ENCODE results near the gene MED13L.

MED13L gene

DNA sequence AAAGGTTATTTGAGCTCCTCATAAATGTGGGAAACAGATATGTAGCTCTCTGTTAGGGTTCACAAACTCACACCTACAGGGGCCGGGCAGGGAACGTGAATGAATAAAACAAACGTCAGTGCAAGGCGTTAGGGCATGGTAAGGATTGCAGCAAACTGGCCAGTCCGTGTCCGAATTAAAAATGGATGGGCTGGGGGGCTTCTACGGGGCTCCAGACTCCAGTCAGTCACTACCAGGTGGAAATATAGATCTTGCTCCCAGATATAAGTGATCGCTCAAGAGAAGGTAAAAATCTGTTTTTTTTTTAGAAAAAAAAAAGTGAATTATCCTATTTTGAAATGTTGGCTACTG is 333.1 kb downstream of the MED13L start:
- no peak for TF ChIP-seq CTCF (IDR thresholded peaks at IDR 0.05)

- TF ChIP-seq CTCF (IDR thresholded peaks at IDR 0.05): no peak
Observed at GRCh38 chr12:115943630-115944391, 333.7 kb downstream of the MED13L start.

DNA sequence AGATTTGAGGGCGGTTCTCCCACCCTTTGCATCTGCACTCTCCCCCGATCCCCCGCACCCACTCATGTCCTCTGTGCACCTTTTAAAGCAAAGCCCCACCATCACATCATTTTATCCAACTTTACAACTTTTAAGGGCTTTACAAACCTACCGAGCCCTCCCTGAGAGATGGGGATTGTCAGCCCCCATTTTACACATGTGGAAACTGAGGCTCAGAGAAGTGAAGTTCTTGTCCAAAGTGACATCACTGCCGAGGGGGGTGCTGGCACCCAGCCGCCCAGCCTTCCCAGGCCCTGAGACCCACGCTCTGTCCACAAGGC is 334.2 kb downstream of the MED13L start:
- TF ChIP-seq CTCF (IDR thresholded peaks at IDR 0.05): no peak

DNA sequence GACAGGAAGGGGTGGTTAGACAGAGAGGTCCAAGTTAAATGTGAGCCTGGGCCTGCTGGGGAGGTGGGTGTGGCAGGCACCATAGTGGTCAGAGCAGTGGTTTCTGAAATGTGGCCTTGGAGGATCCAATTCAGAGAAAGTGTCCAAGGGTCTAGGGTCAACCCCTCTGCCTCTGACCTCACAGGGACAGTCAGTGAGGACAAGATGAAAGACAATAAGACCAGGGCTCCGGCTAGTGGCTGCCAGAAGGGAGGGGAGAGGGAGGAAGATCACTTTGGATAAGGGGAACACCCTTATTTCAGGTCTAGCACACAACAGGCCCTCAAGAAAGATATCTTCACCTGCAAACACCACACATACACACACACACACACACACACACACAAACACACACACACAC is 335.1 kb downstream of the MED13L start:
- no peak for TF ChIP-seq CTCF (IDR thresholded peaks at IDR 0.05)

DNA sequence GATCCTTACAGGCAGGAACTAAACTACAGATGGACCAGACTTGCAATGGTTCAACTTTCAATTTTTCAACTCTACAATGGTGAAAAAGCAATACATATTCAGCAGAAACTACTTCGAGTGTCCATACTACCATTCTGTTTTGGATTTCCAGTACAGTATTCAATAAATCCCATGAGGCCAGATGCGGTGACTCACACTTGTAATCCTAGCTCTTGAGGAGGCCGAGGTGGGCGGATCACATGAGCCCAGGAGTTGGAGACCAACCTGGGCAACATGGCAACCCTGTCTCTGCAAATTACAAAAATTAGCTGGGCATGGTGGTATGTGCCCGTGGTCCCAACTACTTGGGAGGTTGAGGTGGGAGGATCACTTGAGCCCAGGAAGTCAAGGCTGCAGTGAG is 336.1 kb downstream of the MED13L start:
- no peak for TF ChIP-seq CTCF (IDR thresholded peaks at IDR 0.05)

DNA sequence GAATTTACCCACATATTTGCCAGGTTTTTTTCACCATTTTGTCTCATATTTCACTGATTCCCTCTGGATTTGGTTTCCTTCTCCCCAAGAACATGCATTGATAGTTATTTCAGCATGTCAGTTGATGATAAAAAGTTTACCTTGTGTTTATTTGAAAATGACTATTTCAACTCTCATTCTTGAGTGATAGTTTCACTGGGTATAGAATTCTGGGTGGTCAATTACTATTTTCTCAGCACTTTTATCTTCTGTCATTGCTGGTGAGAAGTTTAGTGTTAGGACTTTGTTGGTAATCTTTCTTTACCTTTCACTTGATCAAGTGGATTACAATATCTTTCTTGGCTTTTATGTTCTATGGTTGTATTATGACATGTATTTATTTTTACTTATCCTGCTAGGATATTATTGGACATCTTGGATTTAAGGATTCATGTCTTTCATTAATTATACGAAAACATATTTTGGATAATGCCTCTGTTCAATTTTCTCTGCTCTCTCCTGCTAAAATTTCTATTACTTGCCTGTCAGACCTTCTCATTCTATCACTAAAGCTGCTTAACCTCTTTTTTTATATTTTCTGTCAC is 338.6 kb downstream of the MED13L start:
- no peak for TF ChIP-seq CTCF (IDR thresholded peaks at IDR 0.05)

- no peak for TF ChIP-seq CTCF (IDR thresholded peaks at IDR 0.05)
Observed at GRCh38 chr12:115936997-115937916, 340.2 kb downstream of the MED13L start.
